Peyer's patch (tissue), 4 donors: Measurements from ENCODE around the gene ADAMTSL3. TPM values are rescaled to one million over a fixed set of nuclear protein-coding genes. Genes with fewer than 3 reads are reported as not detected.

Experiments
- DNase-seq, 3 donors: peaks; one replicate each; pipeline ENCODE4 v3.0.0-alpha.2; 2017 to 2019
- H3K27ac ChIP-seq, 4 donors: fragments of 200-600 bp; sonication (generic); one replicate each; pipeline ENCODE4 v1.5.1; 2016 to 2019
- H3K27me3 ChIP-seq, 2 donors: fragments of 200-600 bp; sonication (generic); one replicate each; pipeline ENCODE4 v1.5.1; 2019
- H3K36me3 ChIP-seq, 3 donors: fragments of 200-600 bp; sonication (generic); one replicate each; pipeline ENCODE4 v1.5.1; 2016 to 2019
- H3K4me1 ChIP-seq, 4 donors: fragments of 200-600 bp; sonication (generic); one replicate each; pipeline ENCODE4 v1.5.1; 2016 to 2019
- H3K4me3 ChIP-seq, 4 donors: fragments of 200-600 bp; sonication (generic); 1 replicate in 3 of 4; 2 replicates in 1 of 4; pipeline ENCODE4 v1.5.1; 2016 to 2019; ENCODE audit warnings: mild to moderate bottlenecking in 1 of 4
- H3K9me3 ChIP-seq, 4 donors: fragments of 200-600 bp; sonication (generic); one replicate each; pipeline ENCODE4 v1.5.1; 2016 to 2019; ENCODE audit warnings: mild to moderate bottlenecking in 1 of 4
- POLR2A ChIP-seq, 2 donors: fragments of 450-650 bp; IDR thresholded peaks; one replicate each; pipeline ENCODE4 v1.5.1; 2017; ENCODE audit warnings: antibody characterized with exemption in 2 of 2, mild to moderate bottlenecking in 2 of 2, moderate library complexity in 2 of 2
- total RNA-seq, 4 donors: library from RNA; depleted of rRNA; stranded (reverse); fragments of >200 nt; gene quantifications; one replicate each; pipeline ENCODE4 v1.1.0, GENCODE V29; 2016
- TF ChIP-seq, protein P1 (sequence below), 6 experiments: fragments of 450-650 bp in 4 of 6; fragments of 200-600 bp in 2 of 6; sonication (generic) in 1 of 6; IDR thresholded peaks; one replicate each; pipeline ENCODE4 v1.5.1; 2017 to 2019; ENCODE audit warnings: antibody characterized with exemption in 6 of 6, mild to moderate bottlenecking in 3 of 6, moderate library complexity in 1 of 6

Gene ADAMTSL3
- total RNA-seq, 4 donors from 2014 or later = 0.94 to 9.1 (median 2.8) TPM

- H3K4me3 ChIP-seq = no peak overlapping the region
- H3K27ac ChIP-seq = no peak overlapping the region
- H3K36me3 ChIP-seq = no peaks in the 10 kb centered on the region
- no peaks in the 10 kb centered on the region for H3K9me3 ChIP-seq
- H3K27me3 ChIP-seq = no peaks in the 10 kb centered on the region
- TF ChIP-seq, protein P1, sequence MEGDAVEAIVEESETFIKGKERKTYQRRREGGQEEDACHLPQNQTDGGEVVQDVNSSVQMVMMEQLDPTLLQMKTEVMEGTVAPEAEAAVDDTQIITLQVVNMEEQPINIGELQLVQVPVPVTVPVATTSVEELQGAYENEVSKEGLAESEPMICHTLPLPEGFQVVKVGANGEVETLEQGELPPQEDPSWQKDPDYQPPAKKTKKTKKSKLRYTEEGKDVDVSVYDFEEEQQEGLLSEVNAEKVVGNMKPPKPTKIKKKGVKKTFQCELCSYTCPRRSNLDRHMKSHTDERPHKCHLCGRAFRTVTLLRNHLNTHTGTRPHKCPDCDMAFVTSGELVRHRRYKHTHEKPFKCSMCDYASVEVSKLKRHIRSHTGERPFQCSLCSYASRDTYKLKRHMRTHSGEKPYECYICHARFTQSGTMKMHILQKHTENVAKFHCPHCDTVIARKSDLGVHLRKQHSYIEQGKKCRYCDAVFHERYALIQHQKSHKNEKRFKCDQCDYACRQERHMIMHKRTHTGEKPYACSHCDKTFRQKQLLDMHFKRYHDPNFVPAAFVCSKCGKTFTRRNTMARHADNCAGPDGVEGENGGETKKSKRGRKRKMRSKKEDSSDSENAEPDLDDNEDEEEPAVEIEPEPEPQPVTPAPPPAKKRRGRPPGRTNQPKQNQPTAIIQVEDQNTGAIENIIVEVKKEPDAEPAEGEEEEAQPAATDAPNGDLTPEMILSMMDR (IDR thresholded peaks at IDR 0.05) = no peak
- TF ChIP-seq POLR2A (IDR thresholded peaks at IDR 0.05) = no peak
- no peak for DNase-seq
- no peaks in the 10 kb centered on the region for H3K4me1 ChIP-seq
Measured at GRCh38 chr15:83919319-83919830, 265.5 kb downstream of the ADAMTSL3 start.

- Histone ChIP-seq H3K36me3 (no peaks in the 10 kb centered on the region), H3K27me3 (no peaks in the 10 kb centered on the region), H3K27ac (no peak overlapping the region), H3K9me3 (no peaks in the 10 kb centered on the region), H3K4me1 (no peaks in the 10 kb centered on the region), H3K4me3 (no peak overlapping the region)
- no peak for TF ChIP-seq POLR2A (IDR thresholded peaks at IDR 0.05)
- TF ChIP-seq, protein P1 (IDR thresholded peaks at IDR 0.05) = no peak
- no peak for DNase-seq
Measured at GRCh38 chr15:83919978-83920510, 266.1 kb downstream of the ADAMTSL3 start.

GRCh38 chr15:83922649-83923294 lies 268.8 kb downstream of the ADAMTSL3 start:
- no peaks in the 10 kb centered on the region for H3K36me3 ChIP-seq
- H3K27me3 ChIP-seq = no peaks in the 10 kb centered on the region
- TF ChIP-seq POLR2A (IDR thresholded peaks at IDR 0.05) = no peak
- TF ChIP-seq, protein P1 (IDR thresholded peaks at IDR 0.05) = no peak
- H3K4me3 ChIP-seq = no peak overlapping the region
- no peak overlapping the region for H3K27ac ChIP-seq
- no peak for DNase-seq
- H3K9me3 ChIP-seq = no peaks in the 10 kb centered on the region
- H3K4me1 ChIP-seq = no peaks in the 10 kb centered on the region

DNA sequence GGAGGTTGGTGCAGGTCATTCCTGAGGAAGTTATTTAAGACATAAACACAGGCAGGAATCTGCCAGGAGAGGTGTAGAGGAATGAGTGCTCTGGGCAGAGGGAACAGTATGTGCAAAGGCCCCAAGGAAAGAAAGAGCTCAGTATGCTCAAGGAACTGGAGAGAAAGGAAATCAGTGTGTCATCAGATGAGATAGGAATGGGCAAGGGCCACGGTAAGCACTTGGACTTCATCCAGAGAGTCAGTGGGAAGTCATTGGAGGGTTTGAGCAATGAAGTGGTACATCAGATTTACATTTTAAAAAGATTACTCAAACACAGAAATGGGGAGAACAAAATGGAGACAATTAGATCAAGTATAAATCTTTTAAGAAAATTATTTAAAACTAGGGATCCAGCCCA lies 272.2 kb downstream of the ADAMTSL3 start:
- no peak for DNase-seq
- Histone ChIP-seq H3K4me1 (no peaks in the 10 kb centered on the region), H3K27me3 (no peaks in the 10 kb centered on the region), H3K9me3 (no peaks in the 10 kb centered on the region), H3K4me3 (no peak overlapping the region), H3K27ac (no peak overlapping the region), H3K36me3 (no peaks in the 10 kb centered on the region)
- TF ChIP-seq, protein P1 (IDR thresholded peaks at IDR 0.05) = no peak
- TF ChIP-seq POLR2A (IDR thresholded peaks at IDR 0.05) = no peak

DNA sequence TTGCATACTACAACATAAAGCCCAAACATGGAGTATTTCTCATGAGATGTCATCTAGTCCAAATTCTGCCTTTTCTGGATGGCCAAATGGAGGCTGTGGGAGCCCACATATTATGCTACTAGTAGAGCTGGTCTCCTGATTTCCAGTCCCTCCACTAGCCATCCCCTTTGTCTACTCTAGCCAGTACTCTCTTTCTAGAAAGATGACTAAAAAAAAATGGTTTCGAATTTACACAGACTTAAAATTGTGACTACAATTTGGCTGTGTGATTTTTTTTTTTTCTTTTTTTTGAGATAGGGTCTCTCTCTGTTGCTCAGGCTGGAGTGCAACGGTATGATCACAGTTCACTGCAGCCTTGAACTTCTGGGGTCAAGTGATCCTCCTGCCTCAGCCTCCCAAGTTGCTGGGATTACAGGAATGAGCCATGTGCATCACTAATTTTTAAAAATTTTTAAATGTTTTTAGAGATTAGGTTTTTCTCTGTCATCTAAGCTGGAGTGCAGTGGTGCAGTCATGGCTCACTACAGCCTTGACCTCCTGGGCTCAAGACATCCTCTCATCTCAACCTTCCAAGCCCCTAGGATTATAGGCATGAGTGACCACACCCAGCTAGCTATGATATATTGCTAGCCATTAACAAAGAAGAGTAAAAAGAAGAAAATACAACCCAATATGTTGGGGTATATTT lies 273.9 kb downstream of the ADAMTSL3 start:
- no peak for DNase-seq
- no peaks in the 10 kb centered on the region for H3K4me1 ChIP-seq
- no peaks in the 10 kb centered on the region for H3K27me3 ChIP-seq
- no peak overlapping the region for H3K27ac ChIP-seq
- TF ChIP-seq, protein P1 (IDR thresholded peaks at IDR 0.05) = no peak
- TF ChIP-seq POLR2A (IDR thresholded peaks at IDR 0.05) = no peak
- H3K9me3 ChIP-seq = no peaks in the 10 kb centered on the region
- no peak overlapping the region for H3K4me3 ChIP-seq
- H3K36me3 ChIP-seq = no peaks in the 10 kb centered on the region
